Fibroblast of skin of left quadriceps (primary cell): Measurements from ENCODE around the gene SSH2.
"Not testable (repeated sequence)": the region's sequence is repeated elsewhere in the genome, so short reads cannot be mapped to it uniquely, and the experiment has no call there.

Experiments
- DNase-seq, 2 experiments: peaks; one replicate each; pipeline ENCODE4 v3.0.0-alpha.2; 2013; ENCODE audit warnings: low read depth in 2 of 2

Gene SSH2

DNA sequence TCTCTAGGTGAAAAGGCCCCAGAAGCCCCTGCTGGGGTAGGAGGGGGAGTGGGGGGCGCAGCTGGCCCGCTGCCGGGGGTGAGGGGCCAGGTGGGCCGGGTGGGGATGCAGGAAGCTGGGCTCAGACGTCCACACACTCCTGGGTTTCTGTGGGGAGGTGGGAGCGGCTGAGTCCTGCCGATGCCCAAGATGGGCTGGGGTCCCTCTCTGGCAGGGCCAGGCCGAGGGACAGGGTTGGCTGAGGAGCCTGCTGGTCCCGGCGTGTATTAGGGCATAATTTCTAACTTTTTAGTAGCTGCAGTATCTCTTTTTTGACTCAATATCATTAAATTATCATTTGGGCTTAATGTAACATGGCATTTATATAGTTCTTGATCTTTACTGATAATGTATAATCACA is 185.9 kb downstream of the SSH2 start:
- no peak for DNase-seq

DNA sequence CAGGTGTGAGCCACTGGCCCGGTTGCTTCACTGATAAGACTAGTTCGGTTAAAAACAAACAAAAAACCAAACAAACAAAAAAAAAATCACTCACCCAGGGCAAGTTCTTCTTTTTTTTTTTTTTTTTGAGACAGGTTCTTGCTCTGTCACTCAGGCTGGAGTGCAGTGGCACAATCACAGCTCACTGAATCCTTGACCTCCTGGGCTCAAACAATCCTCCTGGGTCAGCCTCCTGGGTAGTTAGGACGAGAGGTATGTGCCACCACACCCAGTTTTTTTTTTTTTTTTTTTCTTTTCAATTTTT is 187.9 kb downstream of the SSH2 start:
- DNase-seq = no peak

DNA sequence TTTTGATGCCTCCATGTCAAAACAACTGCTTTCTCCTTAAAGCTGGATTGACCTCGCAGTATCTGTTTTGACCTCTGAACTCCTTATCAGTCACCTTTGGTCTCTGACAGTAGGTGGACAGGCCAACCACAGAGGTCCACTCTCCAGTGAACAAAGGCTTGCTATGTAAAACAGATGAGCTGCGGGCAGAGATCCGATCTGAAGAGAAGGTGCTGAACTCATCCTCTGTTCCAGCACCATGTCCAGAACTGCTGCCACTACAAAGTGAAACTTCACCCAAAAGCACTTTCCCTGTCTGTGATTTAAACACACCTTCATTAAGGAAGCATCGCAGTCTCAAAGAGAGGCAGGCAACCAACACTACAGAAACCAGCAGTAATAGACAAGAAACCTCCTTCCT is 190.0 kb downstream of the SSH2 start:
- no peak for DNase-seq

- no peak for DNase-seq
Observed at GRCh38 chr17:29734640-29735039, 195.4 kb downstream of the SSH2 start.

GRCh38 chr17:29733166-29733565 is 196.9 kb downstream of the SSH2 start:
- DNase-seq = no peak

DNA sequence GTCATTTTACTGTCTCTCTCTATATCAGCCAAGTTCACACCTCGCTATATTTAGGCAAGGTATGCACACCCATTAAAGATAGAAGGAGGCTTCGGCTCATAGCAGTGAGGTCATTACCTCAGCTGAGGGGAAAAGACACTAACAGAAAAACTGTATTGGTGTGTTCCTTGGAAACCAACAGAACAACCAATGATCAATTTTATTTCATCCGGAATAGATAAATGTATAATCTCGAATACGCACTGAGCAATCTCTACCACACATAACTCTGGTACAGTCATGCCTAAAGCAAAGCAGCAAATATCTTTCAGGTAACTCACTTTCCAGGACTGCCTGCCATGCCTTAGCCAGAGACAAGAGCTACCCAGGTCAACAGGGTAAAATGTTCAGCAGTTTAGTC is 197.4 kb downstream of the SSH2 start:
- DNase-seq = no peak

GRCh38 chr17:29732209-29732608 is 197.8 kb downstream of the SSH2 start:
- no peak for DNase-seq

- DNase-seq = no peak
Observed at GRCh38 chr17:29731589-29731929, 198.5 kb downstream of the SSH2 start.

DNA sequence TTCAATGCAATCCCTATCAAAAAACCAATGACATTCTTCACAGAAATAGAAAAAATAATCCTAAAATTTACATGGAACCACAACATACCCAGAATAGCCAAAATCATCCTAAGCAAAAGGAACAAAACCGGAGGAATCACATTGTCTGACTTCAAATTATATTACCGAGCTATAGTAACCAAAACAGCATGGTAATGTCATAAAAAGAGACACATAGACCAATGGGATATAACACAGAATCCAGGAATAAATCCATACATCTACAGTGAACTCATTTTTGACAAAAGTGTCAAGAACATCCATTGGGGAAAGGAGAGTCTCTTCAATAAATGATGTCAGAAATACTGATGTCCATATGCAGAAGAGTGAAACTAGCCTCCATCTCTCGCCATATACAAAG is 201.5 kb downstream of the SSH2 start:
- no peak for DNase-seq

- DNase-seq = no peak
Observed at GRCh38 chr17:29726715-29727252, 203.2 kb downstream of the SSH2 start.

DNA sequence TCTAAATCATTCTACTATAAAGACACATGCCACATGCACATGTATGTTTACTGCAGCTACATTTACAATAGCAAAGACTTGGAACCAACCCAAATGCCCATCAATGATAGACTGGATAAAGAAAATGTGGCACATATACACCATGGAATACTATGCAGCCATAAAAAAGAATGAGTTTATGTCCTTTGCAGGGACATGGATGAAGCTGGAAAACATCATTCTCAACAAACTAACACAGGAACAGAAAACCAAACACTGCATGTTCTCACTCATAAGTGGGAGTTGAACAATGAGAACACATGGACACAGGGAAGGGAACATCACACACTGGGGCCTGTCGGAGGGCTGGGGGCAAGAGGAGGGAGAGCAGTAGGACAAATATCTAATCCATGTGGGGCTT is 204.6 kb downstream of the SSH2 start:
- DNase-seq = not testable (repeated sequence)

GRCh38 chr17:29723278-29724047 is 206.6 kb downstream of the SSH2 start:
- no peak for DNase-seq

DNA sequence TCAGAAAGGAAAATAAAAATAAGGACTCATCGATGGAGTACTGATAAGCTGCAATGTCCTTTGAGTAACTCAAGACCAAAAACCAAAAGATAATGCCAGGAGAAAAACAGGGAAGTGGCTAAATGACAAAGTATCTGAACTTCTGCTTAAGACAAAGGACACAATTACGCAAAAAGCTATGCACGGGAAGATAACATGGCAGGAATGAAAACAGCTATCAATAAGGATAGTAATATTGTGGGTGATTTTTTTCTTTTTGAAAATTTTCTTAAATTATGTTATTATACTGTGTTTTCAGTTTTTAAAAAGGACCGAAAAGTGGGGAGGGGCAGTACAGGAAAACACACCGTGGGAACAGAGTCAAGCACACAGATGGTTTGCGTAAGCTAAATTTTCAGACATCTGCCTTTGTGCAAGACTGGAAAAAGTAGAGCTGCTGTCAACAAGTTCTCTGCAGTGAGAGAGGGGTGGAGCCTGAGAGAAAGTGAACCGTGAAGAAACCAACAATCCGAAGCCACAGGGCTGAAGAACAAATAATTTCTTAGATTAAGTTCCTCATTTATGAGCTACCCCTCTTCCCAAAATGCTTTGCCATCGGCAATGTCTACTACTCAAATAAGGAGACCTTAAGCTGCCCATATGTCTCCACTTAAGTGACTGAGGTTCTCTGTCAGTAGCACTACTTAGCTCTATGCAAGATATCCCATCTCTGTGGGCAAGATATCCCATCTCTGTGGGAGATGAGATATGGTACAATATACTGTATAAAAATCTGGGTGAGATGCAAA is 207.4 kb downstream of the SSH2 start:
- DNase-seq = peak; percentile 78

GRCh38 chr17:29720551-29720950 is 209.5 kb downstream of the SSH2 start:
- DNase-seq = no peak

GRCh38 chr17:29719469-29719868 is 210.6 kb downstream of the SSH2 start:
- no peak for DNase-seq

- no peak for DNase-seq
Observed at GRCh38 chr17:29718446-29719039, 211.5 kb downstream of the SSH2 start.

- DNase-seq = no peak
Observed at GRCh38 chr17:29717817-29718216, 212.2 kb downstream of the SSH2 start.

GRCh38 chr17:29716566-29716965 is 213.5 kb downstream of the SSH2 start:
- DNase-seq = no peak

DNA sequence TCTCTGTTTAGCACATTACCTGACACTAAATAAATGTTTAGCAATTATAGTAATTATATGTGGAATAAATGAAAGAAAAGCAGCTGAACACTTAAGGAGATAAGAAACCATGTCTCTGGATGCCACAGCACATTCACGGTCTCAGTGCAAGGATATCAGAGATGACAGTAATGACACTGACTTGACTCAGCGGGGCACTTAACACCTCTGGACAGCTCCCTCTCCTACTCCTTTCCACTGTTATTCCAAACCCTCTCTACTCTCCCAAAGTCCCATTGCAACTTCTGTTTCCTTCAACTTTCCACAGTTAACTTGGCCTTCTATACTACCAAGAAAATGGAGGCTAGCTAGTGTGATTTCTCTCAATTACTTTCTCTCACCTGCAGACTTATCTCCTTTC is 214.3 kb downstream of the SSH2 start:
- DNase-seq = no peak

- DNase-seq = no peak
Observed at GRCh38 chr17:29714146-29714545, 215.9 kb downstream of the SSH2 start.

DNA sequence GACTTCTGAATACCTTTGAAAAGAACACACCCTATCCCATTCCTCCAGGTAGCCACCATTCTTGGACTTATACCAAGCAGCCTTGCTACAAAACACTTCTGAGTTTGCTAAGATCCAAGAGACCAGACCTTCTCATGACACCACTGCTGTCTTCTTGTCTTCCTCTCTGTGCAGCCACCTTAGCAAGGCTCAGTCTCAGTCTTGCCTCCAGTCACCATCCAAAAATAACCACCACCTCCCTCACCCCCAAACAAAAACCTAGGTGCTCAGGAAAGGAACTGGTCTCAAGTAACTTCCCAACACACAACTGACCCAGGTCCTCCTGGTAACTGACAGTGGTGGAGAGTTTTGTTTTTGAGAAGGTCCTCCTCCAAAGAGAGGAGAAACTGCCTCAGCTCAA is 216.4 kb downstream of the SSH2 start:
- DNase-seq = no peak

GRCh38 chr17:29711588-29712385 is 218.2 kb downstream of the SSH2 start:
- no peak for DNase-seq
